Motor neuron (in vitro differentiated cells): Measurements from ENCODE around the gene TCF20. TPM values are rescaled to one million over a fixed set of nuclear protein-coding genes. Genes with fewer than 3 reads are reported as not detected.

ENCODE experiments used
- ATAC-seq, 8 experiments: fragments of 200-7000 bp; cut with Tn5 transposase; replicated peaks in 6 of 8; 2 replicates each; pipeline ENCODE4 v1.8.0; 2021; ENCODE audit warnings: mild to moderate bottlenecking in 8 of 8, moderate library complexity in 8 of 8
- H3K27ac ChIP-seq, 2 donors: fragments of 250-450 bp; sonication (Bioruptor Pico); 2 replicates each; pipeline ENCODE4 v1.9.0; 2021; ENCODE audit warnings: antibody characterized with exemption in 2 of 2, mild to moderate bottlenecking in 2 of 2, moderate library complexity in 1 of 2
- H3K4me1 ChIP-seq, 2 donors: fragments of 250-450 bp; sonication (Bioruptor Pico); replicated peaks in 1 of 2; 2 replicates each; pipeline ENCODE4 v1.6.1; 2021; ENCODE audit warnings: antibody characterized with exemption in 2 of 2, mild to moderate bottlenecking in 2 of 2, moderate library complexity in 1 of 2
- H3K4me3 ChIP-seq, 5 donors: fragments of 250-450 bp; sonication (Bioruptor Pico); 2 replicates each; pipeline ENCODE4 v1.9.0; 2021; ENCODE audit warnings: antibody characterized with exemption in 5 of 5, mild to moderate bottlenecking in 5 of 5, moderate library complexity in 4 of 5
- WGBS, 10 experiments: fragments of 450-650 bp; shearing (Covaris generic); methylation state at CpG; one replicate each; pipeline ENCODE4 v1.0.0; 2022; 5-methylcytosine and 5-hydroxymethylcytosine counted together
- in situ Hi-C, 9 experiments: fragments of 400-800 bp; cut with MboI; loops; one replicate each; pipeline ENCODE4 v1.15.0; 2021; ENCODE audit warnings: low sequenced_read_pairs in 9 of 9, low pct_unique_long_range_greater_than_20kb in 2 of 9; ENCODE audit not compliant: unreplicated experiment in 9 of 9
- total RNA-seq, 8 experiments: library from RNA; unstranded; fragments of 300-600 nt; gene quantifications; 2 replicates each; pipeline versions ENCODE4 v1.2.3 to v1.2.4, GENCODE V29; 2022

Gene TCF20
- total RNA-seq, 8 experiments from 2014 or later, result 27.1 to 46.3 (median 42.1) TPM

GRCh38 chr22:42233879-42234278 lies 36.6 kb downstream of the TCF20 start:
- Histone ChIP-seq H3K4me3 (no peak overlapping the region), H3K27ac (no peak overlapping the region), H3K4me1 (peaks cover under 1 to 3% of the 10 kb centered on the region in 2 donors)
- in situ Hi-C loops, result no loop called here
- WGBS, 10 experiments, result 0 to 100% (median 81%) methylated on average over 1 to 3 of the region's 3 CpGs
- no peak for ATAC-seq

- peaks cover 11 to 13% of the 10 kb centered on the region in 2 donors for H3K4me1 ChIP-seq
- H3K27ac ChIP-seq, result no peak overlapping the region
- no peak for ATAC-seq
- no peak overlapping the region for H3K4me3 ChIP-seq
- in situ Hi-C loops, result no loop called here
- WGBS, 10 experiments, result 78 to 100% (median 100%) methylated on average over 1 to 3 of the region's 3 CpGs; no CpG with 5 or more reads in 2 of the 10 experiments
Observed at GRCh38 chr22:42231929-42232328, 38.5 kb downstream of the TCF20 start.

GRCh38 chr22:42229455-42230149 lies 40.9 kb downstream of the TCF20 start:
- 67 to 100% (median 96%) methylated on average over 1 to 6 of the region's 6 CpGs; no CpG with 5 or more reads in 2 of the 10 experiments for WGBS, 10 experiments
- ATAC-seq, result peak in 2 of 8 experiments; percentile 62 to 72
- H3K4me3 ChIP-seq, result no peak overlapping the region
- no peak overlapping the region for H3K27ac ChIP-seq
- peaks cover 15 to 21% of the 10 kb centered on the region in 2 donors for H3K4me1 ChIP-seq
- in situ Hi-C loops, result no loop called here

GRCh38 chr22:42228483-42228882 lies 42.0 kb downstream of the TCF20 start:
- Histone ChIP-seq H3K27ac (no peak overlapping the region), H3K4me1 (peaks cover 15 to 21% of the 10 kb centered on the region in 2 donors), H3K4me3 (no peak overlapping the region)
- WGBS, 10 experiments, result 40 to 93% (median 80%) methylated on average over 1 to 4 of the region's 4 CpGs; no CpG with 5 or more reads in 3 of the 10 experiments
- ATAC-seq, result peak in 4 of 8 experiments; percentile 23 to 91 (median 69)
- in situ Hi-C loops, result no loop called here

- whole genome bisulfite sequencing, 10 experiments, result 89 to 100% (median 100%) methylated on average over 1 to 3 of the region's 3 CpGs; no CpG with 5 or more reads in 1 of the 10 experiments
- peaks cover 15 to 21% of the 10 kb centered on the region in 2 donors for H3K4me1 ChIP-seq
- H3K4me3 ChIP-seq, result no peak overlapping the region
- in situ Hi-C loops, result no loop called here
- ATAC-seq, result no peak
- H3K27ac ChIP-seq, result no peak overlapping the region
Observed at GRCh38 chr22:42227435-42227834, 43.0 kb downstream of the TCF20 start.

- 0 to 86% (median 33%) methylated on average over 1 of the region's 1 CpG; no CpG with 5 or more reads in 7 of the 10 experiments for WGBS, 10 experiments
- H3K4me1 ChIP-seq, result peaks cover 15 to 21% of the 10 kb centered on the region in 2 donors
- ATAC-seq, result peak in 5 of 8 experiments; percentile 11 to 87 (median 60)
- H3K4me3 ChIP-seq, result no peak overlapping the region
- in situ Hi-C loops, result no loop called here
- H3K27ac ChIP-seq, result no peak overlapping the region
Observed at GRCh38 chr22:42225841-42226240, 44.6 kb downstream of the TCF20 start.

DNA sequence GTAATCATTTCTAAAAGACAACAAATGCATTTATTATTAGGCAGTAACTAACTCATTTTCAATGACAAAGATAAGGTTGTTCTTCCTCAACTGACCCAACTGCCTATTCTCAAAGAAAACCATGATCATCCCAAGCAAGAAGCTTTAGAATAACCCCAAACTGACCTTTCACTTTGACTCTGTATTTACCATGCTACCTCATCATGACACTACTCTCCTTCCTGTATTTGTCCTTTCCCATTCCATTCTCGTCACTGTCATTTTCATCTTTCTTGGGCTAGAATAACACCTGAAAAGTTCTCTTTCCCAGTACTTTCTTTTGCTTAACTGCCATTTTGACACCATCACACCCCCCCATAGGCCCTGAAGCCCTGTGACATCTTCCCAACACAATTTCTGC lies 48.3 kb downstream of the TCF20 start:
- Histone ChIP-seq H3K27ac (no peak overlapping the region), H3K4me1 (peaks cover 17 to 21% of the 10 kb centered on the region in 2 donors), H3K4me3 (no peak overlapping the region)
- ATAC-seq, result no peak
- in situ Hi-C loops, result no loop called here
- whole genome bisulfite sequencing, 10 experiments, result 88 to 100% (median 100%) methylated on average over 1 of the region's 1 CpG; no CpG with 5 or more reads in 2 of the 10 experiments

Other genes starting within 250 kb of the TCF20 start
- 10 to 100 TPM in 5 of 8 experiments, 1 to 10 TPM in 3; 6.6 to 23.5 (median 11.4) TPM for gene NAGA, start 199.8 kb downstream of the TCF20 start, total RNA-seq
- gene PHETA2, start 196.4 kb downstream of the TCF20 start, total RNA-seq, result 10 to 100 TPM in 3 of 8 experiments, 1 to 10 TPM in 1, under 1 TPM in 4; 0.36 to 18.5 (median 1.1) TPM
- 10 to 100 TPM in 7 of 8 experiments, 1 to 10 TPM in 1; 6.9 to 28.5 (median 20.8) TPM for gene SMDT1, start 191.0 kb downstream of the TCF20 start, total RNA-seq
- 100 to 1,000 TPM in 5 of 8 experiments, 10 to 100 TPM in 3; 86.9 to 151 (median 105) TPM for gene NDUFA6, start 179.9 kb downstream of the TCF20 start, total RNA-seq
- gene CYP2D6, start 139.8 kb downstream of the TCF20 start, total RNA-seq, result 1 to 10 TPM in 7 of 8 experiments, under 1 TPM in 1; 0.66 to 4.0 (median 1.8) TPM
- gene NFAM1, start 161.8 kb upstream of the TCF20 start, total RNA-seq, result 1 to 10 TPM in 2 of 8 experiments, under 1 TPM in 6; 0.16 to 1.1 (median 0.54) TPM
- gene RRP7A, start 249.1 kb upstream of the TCF20 start, total RNA-seq, result 10 to 100 TPM; 15.1 to 43.7 (median 29.1) TPM